Effector CD4-positive, alpha-beta T cell (primary cell): ENCODE results near the gene STUM.
"Not testable (repeated sequence)": the region's sequence is repeated elsewhere in the genome, so short reads cannot be mapped to it uniquely, and the experiment has no call there.

Source experiments
- DNase-seq: peaks from one replicate; pipeline ENCODE4 v3.0.0-alpha.2; 2020

The STUM gene

GRCh38 chr1:226584164-226584563 is 35.6 kb downstream of the STUM start:
- DNase-seq: no peak

GRCh38 chr1:226586116-226586515 is 37.6 kb downstream of the STUM start:
- DNase-seq: no peak

- DNase-seq: no peak
These were observed 38.3 kb downstream of the STUM start for GRCh38 chr1:226586650-226587422.

GRCh38 chr1:226588484-226588883 is 39.9 kb downstream of the STUM start:
- DNase-seq: no peak

- no peak for DNase-seq
These were observed 40.6 kb downstream of the STUM start for GRCh38 chr1:226589008-226589733.

- no peak for DNase-seq
These were observed 42.0 kb downstream of the STUM start for GRCh38 chr1:226590614-226591013.

- DNase-seq: no peak
These were observed 45.0 kb downstream of the STUM start for GRCh38 chr1:226593541-226593940.

GRCh38 chr1:226596531-226597165 is 48.1 kb downstream of the STUM start:
- DNase-seq: no peak

- no peak for DNase-seq
These were observed 49.3 kb downstream of the STUM start for GRCh38 chr1:226597616-226598454.

GRCh38 chr1:226598455-226598849 is 49.9 kb downstream of the STUM start:
- DNase-seq: no peak

GRCh38 chr1:226598955-226599354 is 50.4 kb downstream of the STUM start:
- DNase-seq: not testable (repeated sequence)

GRCh38 chr1:226599636-226600238 is 51.2 kb downstream of the STUM start:
- no peak for DNase-seq

GRCh38 chr1:226600254-226600653 is 51.7 kb downstream of the STUM start:
- no peak for DNase-seq

GRCh38 chr1:226601456-226601855 is 52.9 kb downstream of the STUM start:
- DNase-seq: no peak

- no peak for DNase-seq
These were observed 53.8 kb downstream of the STUM start for GRCh38 chr1:226602186-226603021.

- DNase-seq: no peak
These were observed 54.7 kb downstream of the STUM start for GRCh38 chr1:226603022-226603857.

GRCh38 chr1:226603858-226604559 is 55.4 kb downstream of the STUM start:
- DNase-seq: no peak

- DNase-seq: no peak
These were observed 56.2 kb downstream of the STUM start for GRCh38 chr1:226604560-226605317.

- no peak for DNase-seq
These were observed 56.9 kb downstream of the STUM start for GRCh38 chr1:226605318-226605950.
